Bronchial epithelial cell (primary cell): ENCODE results near the gene MND1. TPM values are rescaled to one million over a fixed set of nuclear protein-coding genes. Genes with fewer than 3 reads are reported as not detected.

Source experiments
- DNase-seq: peaks from one replicate; pipeline ENCODE4 v3.0.0-alpha.2; 2010; ENCODE audit warnings: low read depth
- FAIRE-seq: peaks from 2 replicates; lab custom pipeline; 2011; peaks lifted over from hg19 to GRCh38; lab: Jason Lieb, UNC
- H3K27me3 ChIP-seq: 2 replicates; pipeline ENCODE4 v1.5.1; 2011; ENCODE audit warnings: low read length; ENCODE audit not compliant: control insufficient read depth, insufficient read depth
- H3K36me3 ChIP-seq: 2 replicates; pipeline ENCODE4 v1.5.1; 2011; ENCODE audit warnings: low read length; ENCODE audit not compliant: control insufficient read depth, insufficient read depth
- H3K4me3 ChIP-seq: 2 replicates; pipeline ENCODE4 v1.5.1; 2011; ENCODE audit warnings: mild to moderate bottlenecking, low read depth, low read length, control low read depth
- CTCF ChIP-seq: IDR thresholded peaks from 2 replicates; pipeline ENCODE4 v1.5.1; 2011; ENCODE audit warnings: mild to moderate bottlenecking, moderate library complexity, low read length, control low read depth, inconsistent platforms; ENCODE audit not compliant: insufficient read depth, severe bottlenecking
- total RNA-seq: library from RNA; depleted of rRNA; stranded (reverse); fragments of >200 nt; gene quantifications from 2 replicates; pipeline ENCODE4 v1.2.1, GENCODE V29; 2014

MND1 gene
- total RNA-seq, 1 donor from 2014 or later = 1.3 TPM

- no peak for FAIRE-seq
- H3K27me3 ChIP-seq = no peaks in the 10 kb centered on the region
- no peaks in the 10 kb centered on the region for H3K36me3 ChIP-seq
- DNase-seq = no peak
- TF ChIP-seq CTCF = no peak
- H3K4me3 ChIP-seq = no peak overlapping the region
Observed at GRCh38 chr4:153314915-153315314, 29.6 kb upstream of the MND1 start.

DNA sequence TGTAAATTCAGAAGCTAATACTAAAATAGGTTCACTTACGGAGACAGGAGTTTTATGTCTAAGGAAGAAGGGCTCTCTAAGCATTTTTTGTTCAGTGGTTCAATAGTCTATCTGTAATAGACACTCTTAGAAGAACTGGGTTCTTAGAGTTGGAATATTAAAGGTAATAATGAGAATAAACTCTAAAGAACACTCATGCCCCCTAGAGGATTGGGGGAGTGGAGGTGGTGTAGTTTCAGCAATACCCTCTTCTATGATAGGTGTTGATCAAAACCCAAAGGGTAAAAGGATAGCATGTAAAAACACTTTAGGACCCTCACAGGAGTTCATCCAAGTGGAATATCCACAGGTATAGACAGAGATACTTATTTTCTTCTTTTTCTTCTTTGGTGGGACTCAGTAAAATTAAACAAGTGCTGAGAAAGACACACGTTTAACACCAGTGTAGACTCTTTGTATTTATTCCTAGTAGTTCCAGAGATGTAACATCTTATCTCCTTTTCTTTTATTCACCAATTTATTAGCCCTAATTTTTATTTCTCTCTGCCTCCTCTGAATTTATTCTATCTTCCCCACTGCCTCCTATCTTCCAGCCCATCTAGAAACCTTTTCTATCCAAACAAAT lies 25.7 kb upstream of the MND1 start:
- no peak for FAIRE-seq
- H3K36me3 ChIP-seq = no peaks in the 10 kb centered on the region
- TF ChIP-seq CTCF = peak; percentile 60
- peak; percentile 52 for DNase-seq
- H3K4me3 ChIP-seq = no peak overlapping the region
- no peaks in the 10 kb centered on the region for H3K27me3 ChIP-seq

- Histone ChIP-seq H3K27me3 (no peaks in the 10 kb centered on the region), H3K4me3 (no peak overlapping the region), H3K36me3 (no peaks in the 10 kb centered on the region)
- TF ChIP-seq CTCF = no peak
- DNase-seq = no peak
- no peak for FAIRE-seq
Observed at GRCh38 chr4:153322791-153323190, 21.7 kb upstream of the MND1 start.

DNA sequence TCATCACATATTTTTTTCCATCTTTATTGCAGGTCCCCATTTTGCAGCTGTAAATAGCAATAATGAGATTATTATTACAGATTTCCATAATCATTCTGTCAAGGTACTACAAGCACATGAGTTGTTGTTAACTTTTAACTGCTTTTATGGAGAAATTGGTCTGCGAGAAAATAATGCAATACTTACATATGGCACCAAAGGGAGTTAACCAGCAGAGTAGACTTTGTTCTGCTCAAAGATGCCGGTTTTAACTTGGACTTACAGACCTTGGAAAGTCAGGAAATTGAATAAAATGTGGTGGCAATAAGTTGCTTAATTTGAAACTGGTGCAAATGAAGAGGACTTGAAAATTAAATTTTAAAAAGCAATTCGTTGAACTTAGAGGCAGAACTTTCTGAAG lies 20.4 kb upstream of the MND1 start:
- TF ChIP-seq CTCF = no peak
- Histone ChIP-seq H3K36me3 (no peaks in the 10 kb centered on the region), H3K27me3 (no peaks in the 10 kb centered on the region), H3K4me3 (no peak overlapping the region)
- DNase-seq = no peak
- FAIRE-seq = no peak

- no peak for TF ChIP-seq CTCF
- H3K4me3 ChIP-seq = no peak overlapping the region
- no peaks in the 10 kb centered on the region for H3K36me3 ChIP-seq
- H3K27me3 ChIP-seq = no peaks in the 10 kb centered on the region
- FAIRE-seq = no peak
- no peak for DNase-seq
Observed at GRCh38 chr4:153325558-153325957, 18.9 kb upstream of the MND1 start.

DNA sequence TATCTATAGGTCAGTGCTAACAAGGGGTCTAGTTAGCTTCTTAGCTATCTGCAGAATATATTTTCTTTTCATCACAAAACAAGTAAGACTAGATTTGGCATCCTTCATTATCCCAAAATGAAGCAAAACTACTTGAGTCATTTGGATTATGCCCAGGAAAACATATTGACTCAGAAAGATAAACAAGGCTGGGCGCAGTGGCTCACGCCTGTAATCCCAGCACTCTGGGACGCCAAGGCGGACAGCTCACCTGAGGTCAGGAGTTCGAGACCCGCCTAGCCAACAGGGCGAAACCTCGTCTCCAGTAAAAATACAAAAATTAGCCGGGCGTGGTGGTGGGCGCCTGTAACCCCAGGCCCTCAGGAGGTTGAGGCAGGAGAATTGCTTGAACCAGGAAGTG lies 18.0 kb upstream of the MND1 start:
- no peak for TF ChIP-seq CTCF
- DNase-seq (peak; percentile 86), FAIRE-seq (no peak)
- no peak overlapping the region for H3K4me3 ChIP-seq
- H3K27me3 ChIP-seq = no peaks in the 10 kb centered on the region
- no peaks in the 10 kb centered on the region for H3K36me3 ChIP-seq
